K562 (cell line): ENCODE data around the gene DGKZ. TPM values are rescaled to one million over a fixed set of nuclear protein-coding genes. Genes with fewer than 3 reads are reported as not detected.

Source experiments
- BCL6 ChIP-seq: fragments of 250-450 bp; sonication (Bioruptor Pico); IDR thresholded peaks from 2 replicates; pipeline ENCODE4 v1.4.0; 2020
- BHLHE40 ChIP-seq: IDR thresholded peaks from 2 replicates; pipeline ENCODE4 v1.6.1; 2011; ENCODE audit warnings: low read length, improper control_type of control experiment
- CBFA2T2 ChIP-seq: fragments of 450-650 bp; conservative IDR thresholded peaks from 2 replicates; pipeline ENCODE4 v1.6.1; 2017; ENCODE audit warnings: mild to moderate bottlenecking
- CREB1 ChIP-seq, 2 experiments: sonication (generic) in 1 of 2; formaldehyde crosslinking in 1 of 2; IDR thresholded peaks; 2 replicates each; pipeline versions ENCODE4 v1.6.1 to v1.8.0; 2012 to 2022; ENCODE audit warnings: inconsistent platforms in 1 of 2, mild to moderate bottlenecking in 1 of 2, missing genetic modification reagents in 1 of 2, moderate library complexity in 1 of 2
- CTBP1 ChIP-seq: fragments of 450-650 bp; IDR thresholded peaks from 2 replicates; pipeline ENCODE4 v1.6.1; 2016; ENCODE audit warnings: borderline replicate concordance
- ESRRA ChIP-seq: fragments of 450-650 bp; IDR thresholded peaks from 2 replicates; pipeline ENCODE4 v1.6.1; 2014; ENCODE audit warnings: low read depth, mild to moderate bottlenecking, moderate library complexity, borderline replicate concordance
- FOXM1 ChIP-seq, 2 experiments: fragments of 450-650 bp in 1 of 2; sonication (generic) in 1 of 2; formaldehyde crosslinking in 1 of 2; IDR thresholded peaks; 2 replicates each; pipeline versions ENCODE4 v1.6.1 to v1.9.0; 2017 to 2022; ENCODE audit warnings: low read depth in 2 of 2, mild to moderate bottlenecking in 2 of 2, missing genetic modification reagents in 1 of 2, moderate library complexity in 1 of 2
- GATAD2B ChIP-seq: fragments of 450-650 bp; IDR thresholded peaks from 2 replicates; pipeline ENCODE4 v1.6.1; 2017; ENCODE audit warnings: mild to moderate bottlenecking, borderline replicate concordance
- HMGN3 ChIP-seq: IDR thresholded peaks from 2 replicates; pipeline ENCODE4 v1.6.1; 2011; ENCODE audit warnings: borderline replicate concordance, low read depth, mild to moderate bottlenecking, mixed read lengths, low read length; ENCODE audit not compliant: insufficient read length; ENCODE audit errors: extremely low read depth
- HSF4 ChIP-seq: fragments of 250-450 bp; sonication (Bioruptor Pico); IDR thresholded peaks from 2 replicates; pipeline ENCODE4 v2.1.2; 2022; ENCODE audit warnings: mild to moderate bottlenecking, moderate library complexity, borderline replicate concordance
- NFIX ChIP-seq: fragments of 250-450 bp; sonication (Bioruptor Pico); IDR thresholded peaks from 2 replicates; pipeline ENCODE4 v1.4.0; 2020; ENCODE audit warnings: low read depth, mild to moderate bottlenecking, moderate library complexity
- RBM14 ChIP-seq: fragments of 200-400 bp; formaldehyde crosslinking; IDR thresholded peaks from 2 replicates; pipeline ENCODE4 v1.6.1; 2018; ENCODE audit warnings: low read depth, mild to moderate bottlenecking, low read length, moderate library complexity, borderline replicate concordance; ENCODE audit not compliant: insufficient read depth
- SMAD2 ChIP-seq: fragments of 150-350 bp; IDR thresholded peaks from 2 replicates; pipeline ENCODE4 v1.6.1; 2014; ENCODE audit warnings: low read depth, mild to moderate bottlenecking, low read length
- TBL1XR1 ChIP-seq, 2 experiments: IDR thresholded peaks; 2 replicates each; pipeline ENCODE4 v1.6.1; 2012; ENCODE audit warnings: improper control_type of control experiment in 2 of 2, low read length in 2 of 2, mild to moderate bottlenecking in 1 of 2
- ZBTB7A ChIP-seq: IDR thresholded peaks from 2 replicates; pipeline ENCODE4 v1.6.1; 2011; ENCODE audit warnings: low read depth, mild to moderate bottlenecking, low read length, moderate library complexity, borderline replicate concordance; ENCODE audit not compliant: control insufficient read depth
- ZNF347 ChIP-seq: fragments of 450-650 bp; formaldehyde crosslinking; IDR thresholded peaks from 2 replicates; pipeline ENCODE4 v1.4.0; 2020; ENCODE audit warnings: low read depth, mild to moderate bottlenecking, moderate library complexity
- polyA plus RNA-seq, 8 experiments: library from polyadenylated mRNA; depleted of rRNA in 4 of 8; stranded (reverse) in 5 of 8; unstranded in 3 of 8; fragments of >200 nt; fragmentation: Nextera tagmentation in 2 of 8; fragmentation: Illumina TruSeq in 1 of 8; extraction: Ambion mirVana in 2 of 8; extraction: Trizol in 1 of 8; gene quantifications; 2 replicates each; pipeline versions ENCODE4 v1.2.1 to v1.2.3, GENCODE V29; 2011 to 2014; ENCODE audit warnings: inconsistent platforms in 1 of 8, missing spikeins in 1 of 8
- total RNA-seq, 7 experiments: library from RNA; depleted of rRNA in 6 of 7; stranded (reverse); fragments of >200 nt in 6 of 7; fragmentation: Illumina TruSeq in 2 of 7; extraction: Trizol in 2 of 7; gene quantifications; 2 replicates each; pipeline versions ENCODE4 v1.2.1 to v1.2.3, GENCODE V29; 2011 to 2021; ENCODE audit warnings: low replicate concordance in 1 of 7
- TF ChIP-seq, protein P1 (sequence below): sonication (generic); formaldehyde crosslinking; IDR thresholded peaks from 2 replicates; pipeline ENCODE4 v1.9.0; 2022; ENCODE audit warnings: mild to moderate bottlenecking, missing genetic modification reagents
- TF ChIP-seq, protein P2 (sequence below): sonication (generic); formaldehyde crosslinking; IDR thresholded peaks from 2 replicates; pipeline ENCODE4 v1.8.0; 2022; ENCODE audit warnings: mild to moderate bottlenecking, missing genetic modification reagents
- TF ChIP-seq, protein P3 (sequence below), 3 experiments: fragments of 200-800 bp in 1 of 3; sonication (Bioruptor generic) in 1 of 3; sonication (generic) in 1 of 3; formaldehyde crosslinking in 1 of 3; IDR thresholded peaks; 2 replicates each; pipeline versions ENCODE4 v1.6.1 to v1.8.0; 2016 to 2022; ENCODE audit warnings: mild to moderate bottlenecking in 2 of 3, missing compliant biosample characterization in 2 of 3, missing genetic modification characterization in 2 of 3, missing genetic modification reagents in 1 of 3
- TF ChIP-seq, protein P4 (sequence below): sonication (generic); formaldehyde crosslinking; IDR thresholded peaks from 2 replicates; pipeline ENCODE4 v1.8.0; 2022; ENCODE audit warnings: mild to moderate bottlenecking, missing genetic modification reagents

DGKZ gene
- total and polyA plus RNA-seq, 9 of the 15 experiments (the other 6 are each of a cell fraction or from before 2014, with no cell fraction given), result 0.51 to 100 (median 44.2) TPM

DNA sequence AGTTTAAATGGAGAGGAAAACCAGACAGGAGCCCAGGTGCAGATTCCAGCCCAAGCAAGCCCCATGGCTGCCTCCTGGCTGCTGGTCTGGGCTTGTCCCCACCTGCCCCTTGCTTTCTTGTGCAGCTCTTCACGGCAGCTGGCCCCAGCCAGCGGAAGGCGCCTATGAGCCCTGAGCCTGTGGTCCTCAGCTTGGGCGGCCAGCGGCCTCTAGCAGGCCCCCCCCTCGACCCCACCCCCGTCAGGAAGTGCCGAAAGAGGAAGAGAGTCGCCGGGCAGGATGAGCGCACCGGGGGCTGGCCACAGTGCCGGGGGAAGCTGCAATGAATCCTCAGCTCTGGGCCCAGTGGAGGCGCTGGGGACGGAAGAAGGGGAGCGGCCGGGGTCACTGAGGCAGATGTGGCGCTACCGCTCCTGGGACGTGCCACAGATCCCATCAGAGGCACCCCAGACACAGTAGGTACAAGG lies 2.1 kb upstream of the DGKZ start (continued):
- TF ChIP-seq, protein P1, sequence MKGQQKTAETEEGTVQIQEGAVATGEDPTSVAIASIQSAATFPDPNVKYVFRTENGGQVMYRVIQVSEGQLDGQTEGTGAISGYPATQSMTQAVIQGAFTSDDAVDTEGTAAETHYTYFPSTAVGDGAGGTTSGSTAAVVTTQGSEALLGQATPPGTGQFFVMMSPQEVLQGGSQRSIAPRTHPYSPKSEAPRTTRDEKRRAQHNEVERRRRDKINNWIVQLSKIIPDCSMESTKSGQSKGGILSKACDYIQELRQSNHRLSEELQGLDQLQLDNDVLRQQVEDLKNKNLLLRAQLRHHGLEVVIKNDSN (CRISPR knock-in tag), result no peak
- TF ChIP-seq RBM14, result no peak
- peak; percentile 51 for TF ChIP-seq CTBP1
- TF ChIP-seq CBFA2T2, result no peak
- TF ChIP-seq FOXM1 (IDR thresholded peaks at IDR 0.05; ENCODE audit: low read depth), result no peak
- TF ChIP-seq FOXM1 (CRISPR knock-in tag; IDR thresholded peaks at IDR 0.05; ENCODE audit: low read depth), result no peak
- TF ChIP-seq GATAD2B, result no peak
- TF ChIP-seq, protein P2, sequence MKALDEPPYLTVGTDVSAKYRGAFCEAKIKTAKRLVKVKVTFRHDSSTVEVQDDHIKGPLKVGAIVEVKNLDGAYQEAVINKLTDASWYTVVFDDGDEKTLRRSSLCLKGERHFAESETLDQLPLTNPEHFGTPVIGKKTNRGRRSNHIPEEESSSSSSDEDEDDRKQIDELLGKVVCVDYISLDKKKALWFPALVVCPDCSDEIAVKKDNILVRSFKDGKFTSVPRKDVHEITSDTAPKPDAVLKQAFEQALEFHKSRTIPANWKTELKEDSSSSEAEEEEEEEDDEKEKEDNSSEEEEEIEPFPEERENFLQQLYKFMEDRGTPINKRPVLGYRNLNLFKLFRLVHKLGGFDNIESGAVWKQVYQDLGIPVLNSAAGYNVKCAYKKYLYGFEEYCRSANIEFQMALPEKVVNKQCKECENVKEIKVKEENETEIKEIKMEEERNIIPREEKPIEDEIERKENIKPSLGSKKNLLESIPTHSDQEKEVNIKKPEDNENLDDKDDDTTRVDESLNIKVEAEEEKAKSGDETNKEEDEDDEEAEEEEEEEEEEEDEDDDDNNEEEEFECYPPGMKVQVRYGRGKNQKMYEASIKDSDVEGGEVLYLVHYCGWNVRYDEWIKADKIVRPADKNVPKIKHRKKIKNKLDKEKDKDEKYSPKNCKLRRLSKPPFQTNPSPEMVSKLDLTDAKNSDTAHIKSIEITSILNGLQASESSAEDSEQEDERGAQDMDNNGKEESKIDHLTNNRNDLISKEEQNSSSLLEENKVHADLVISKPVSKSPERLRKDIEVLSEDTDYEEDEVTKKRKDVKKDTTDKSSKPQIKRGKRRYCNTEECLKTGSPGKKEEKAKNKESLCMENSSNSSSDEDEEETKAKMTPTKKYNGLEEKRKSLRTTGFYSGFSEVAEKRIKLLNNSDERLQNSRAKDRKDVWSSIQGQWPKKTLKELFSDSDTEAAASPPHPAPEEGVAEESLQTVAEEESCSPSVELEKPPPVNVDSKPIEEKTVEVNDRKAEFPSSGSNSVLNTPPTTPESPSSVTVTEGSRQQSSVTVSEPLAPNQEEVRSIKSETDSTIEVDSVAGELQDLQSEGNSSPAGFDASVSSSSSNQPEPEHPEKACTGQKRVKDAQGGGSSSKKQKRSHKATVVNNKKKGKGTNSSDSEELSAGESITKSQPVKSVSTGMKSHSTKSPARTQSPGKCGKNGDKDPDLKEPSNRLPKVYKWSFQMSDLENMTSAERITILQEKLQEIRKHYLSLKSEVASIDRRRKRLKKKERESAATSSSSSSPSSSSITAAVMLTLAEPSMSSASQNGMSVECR, result no peak
- TF ChIP-seq NFIX (CRISPR knock-in tag), result no peak
- TF ChIP-seq ZNF347 (CRISPR knock-in tag), result no peak
- TF ChIP-seq, protein P3, sequence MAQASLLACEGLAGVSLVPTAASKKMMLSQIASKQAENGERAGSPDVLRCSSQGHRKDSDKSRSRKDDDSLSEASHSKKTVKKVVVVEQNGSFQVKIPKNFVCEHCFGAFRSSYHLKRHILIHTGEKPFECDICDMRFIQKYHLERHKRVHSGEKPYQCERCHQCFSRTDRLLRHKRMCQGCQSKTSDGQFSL (CRISPR knock-in tag; IDR thresholded peaks at IDR 0.05), result peak; percentile 89
- TF ChIP-seq, protein P3 (tag; IDR thresholded peaks at IDR 0.05), result peak in 1 of 2 experiments; percentile 59; a peak in 2 of 4 replicates
- TF ChIP-seq CREB1 (IDR thresholded peaks at IDR 0.05), result no peak
- TF ChIP-seq CREB1 (CRISPR knock-in tag; IDR thresholded peaks at IDR 0.05), result no peak
- no peak for TF ChIP-seq TBL1XR1 (IDR thresholded peaks at IDR 0.05; ENCODE audit: low read length in 2 of 2)
- TF ChIP-seq BCL6, result no peak
- TF ChIP-seq ESRRA, result no peak
- no peak for TF ChIP-seq BHLHE40
- TF ChIP-seq HSF4, result no peak
- TF ChIP-seq ZBTB7A, result peak; percentile 54; the same call in 1 of the 2 replicates
- TF ChIP-seq, protein P4, sequence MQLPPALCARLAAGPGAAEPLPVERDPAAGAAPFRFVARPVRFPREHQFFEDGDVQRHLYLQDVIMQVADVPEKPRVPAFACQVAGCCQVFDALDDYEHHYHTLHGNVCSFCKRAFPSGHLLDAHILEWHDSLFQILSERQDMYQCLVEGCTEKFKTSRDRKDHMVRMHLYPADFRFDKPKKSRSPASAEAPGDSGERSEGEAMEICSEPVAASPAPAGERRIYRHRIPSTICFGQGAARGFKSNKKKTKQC (CRISPR knock-in tag), result no peak
- TF ChIP-seq SMAD2, result no peak
- no peak for TF ChIP-seq HMGN3
